ENCODE measurements around the gene PDZRN4.

DNA sequence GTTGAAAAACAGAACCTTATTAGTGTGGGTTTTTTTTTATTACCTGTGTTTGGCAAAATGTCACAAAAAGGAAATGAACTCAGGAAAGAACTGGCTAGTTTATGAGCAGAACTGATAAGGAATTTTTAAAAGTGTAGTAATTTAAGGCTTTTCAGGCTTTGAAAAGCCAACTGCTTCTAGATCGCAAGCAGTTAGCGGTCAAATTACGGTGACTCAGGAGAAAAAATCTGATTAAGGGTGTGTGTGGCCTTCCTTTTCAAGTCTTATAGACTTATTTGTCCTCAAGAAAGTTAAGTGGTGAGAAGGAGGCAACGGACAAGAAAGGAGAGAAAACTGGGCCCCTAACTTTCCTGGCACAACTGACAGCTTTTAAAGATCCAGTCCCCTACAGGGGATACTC is 33.4 kb downstream of the PDZRN4 start:
- no peak for TF ChIP-seq CTCF (IDR thresholded peaks at IDR 0.05 in 8 of 11, conservative IDR thresholded peaks at IDR 0.05 in 3 of 11)
- TF ChIP-seq POLR2AphosphoS5 (IDR thresholded peaks at IDR 0.05): no peak
- no peak for TF ChIP-seq POLR2A (IDR thresholded peaks at IDR 0.05)

Measured in spleen (tissue), 7 donors.